Upper lobe of left lung (tissue), 6 donors: Measurements from ENCODE around the gene MYO15A. TPM values are rescaled to one million over a fixed set of nuclear protein-coding genes. Genes with fewer than 3 reads are reported as not detected.
A peak's percentile ranks its signal among the peaks of the same experiment; 100 is the strongest.

ENCODE experiments used
- ATAC-seq, 2 donors: fragments of 200-7000 bp; cut with Tn5 transposase; one replicate each; pipeline ENCODE4 v1.9.1; 2022; ENCODE audit warnings: mild to moderate bottlenecking in 2 of 2, moderate library complexity in 2 of 2; ENCODE audit not compliant: low FRiP score in 2 of 2
- DNase-seq, 2 donors: peaks; one replicate each; pipeline ENCODE4 v3.0.0-alpha.2; 2019 to 2020
- H3K27ac ChIP-seq, 4 donors: fragments of 200-600 bp; sonication (generic); one replicate each; pipeline ENCODE4 v1.5.1; 2016 to 2019
- H3K27me3 ChIP-seq, 4 donors: fragments of 200-600 bp; sonication (generic); one replicate each; pipeline ENCODE4 v1.5.1; 2017 to 2019
- H3K36me3 ChIP-seq, 4 donors: fragments of 200-600 bp; sonication (generic); one replicate each; pipeline ENCODE4 v1.5.1; 2016 to 2019
- H3K4me1 ChIP-seq, 4 donors: fragments of 200-600 bp; sonication (generic); one replicate each; pipeline ENCODE4 v1.5.1; 2018 to 2019
- H3K4me3 ChIP-seq, 4 donors: fragments of 200-600 bp; sonication (generic); one replicate each; pipeline ENCODE4 v1.5.1; 2017 to 2019; ENCODE audit warnings: mild to moderate bottlenecking in 2 of 4, moderate library complexity in 1 of 4
- H3K9me3 ChIP-seq, 4 donors: fragments of 200-600 bp; sonication (generic); one replicate each; pipeline ENCODE4 v1.5.1; 2018 to 2019
- CTCF ChIP-seq, 6 experiments: fragments of 450-650 bp in 4 of 6; fragments of 200-600 bp in 2 of 6; sonication (generic) in 2 of 6; IDR thresholded peaks; one replicate each; pipeline ENCODE4 v1.5.1; 2016 to 2019; ENCODE audit warnings: antibody characterized with exemption in 6 of 6
- EP300 ChIP-seq, 4 donors: sonication (generic); formaldehyde crosslinking; IDR thresholded peaks; one replicate each; pipeline ENCODE4 v1.5.1; 2017; ENCODE audit warnings: antibody characterized with exemption in 4 of 4, control low read depth in 2 of 4
- POLR2A ChIP-seq, 4 donors: fragments of 450-650 bp; IDR thresholded peaks; one replicate each; pipeline ENCODE4 v1.5.1; 2016 to 2017; ENCODE audit warnings: antibody characterized with exemption in 4 of 4, mild to moderate bottlenecking in 2 of 4
- POLR2AphosphoS5 ChIP-seq, 2 donors: sonication (generic); formaldehyde crosslinking; IDR thresholded peaks; one replicate each; pipeline ENCODE4 v1.5.1; 2017; ENCODE audit warnings: antibody characterized with exemption in 2 of 2
- WGBS, 2 donors: methylation state at CpG; one replicate each; pipeline ENCODE4 v1.1.5; 2017 to 2018; 5-methylcytosine and 5-hydroxymethylcytosine counted together
- total RNA-seq, 6 donors: library from RNA; depleted of rRNA in 4 of 6; stranded (reverse); fragments of >200 nt in 4 of 6; gene quantifications; one replicate each; pipeline versions ENCODE4 v1.1.0 to v1.2.1, GENCODE V29; 2016 to 2021
- donor health status: DM: no; HTN: no; CAD: no; lungs with moderate emphysema.
- donor health status: DM: no; HTN: yes; CAD: no; lungs with severe emphysema.

MYO15A gene
- total RNA-seq, 6 donors from 2014 or later = 2.0 to 9.4 (median 3.9) TPM

GRCh38 chr17:18191967-18192366 is 83.4 kb downstream of the MYO15A start:
- no peak for TF ChIP-seq EP300 (IDR thresholded peaks at IDR 0.05)
- no peak for TF ChIP-seq CTCF (IDR thresholded peaks at IDR 0.05)
- TF ChIP-seq POLR2A (IDR thresholded peaks at IDR 0.05) = no peak
- no peak for TF ChIP-seq POLR2AphosphoS5 (IDR thresholded peaks at IDR 0.05)
- Histone ChIP-seq H3K36me3 (peaks cover 12 to 55% (median 30%) of the 10 kb centered on the region in 4 donors), H3K27me3 (no peaks in the 10 kb centered on the region), H3K4me1 (peaks cover 52 to 61% (median 55%) of the 10 kb centered on the region in 4 donors), H3K27ac (peak overlapping the region in 3 of 4 donors; percentile 3 to 56 (median 51)), H3K4me3 (no peak overlapping the region), H3K9me3 (no peaks in the 10 kb centered on the region)
- ATAC-seq (peak in 1 of 2 donors; percentile 23), DNase-seq (no peak)
- WGBS, 2 donors = 84 to 93% methylated on average over 2 of the region's 2 CpGs

GRCh38 chr17:18194394-18194793 is 85.8 kb downstream of the MYO15A start:
- TF ChIP-seq CTCF (IDR thresholded peaks at IDR 0.05) (no peak), POLR2A (IDR thresholded peaks at IDR 0.05) (no peak), EP300 (IDR thresholded peaks at IDR 0.05) (no peak), POLR2AphosphoS5 (IDR thresholded peaks at IDR 0.05) (no peak)
- H3K27me3 ChIP-seq = no peaks in the 10 kb centered on the region
- DNase-seq (no peak), ATAC-seq (no peak)
- 92 to 97% methylated on average over 4 of the region's 4 CpGs for WGBS, 2 donors
- H3K27ac ChIP-seq = no peak overlapping the region
- peaks cover 12 to 62% (median 47%) of the 10 kb centered on the region in 4 donors for H3K36me3 ChIP-seq
- peaks cover 41 to 53% (median 49%) of the 10 kb centered on the region in 4 donors for H3K4me1 ChIP-seq
- no peaks in the 10 kb centered on the region for H3K9me3 ChIP-seq
- H3K4me3 ChIP-seq = no peak overlapping the region

GRCh38 chr17:18194804-18195203 is 86.2 kb downstream of the MYO15A start:
- ATAC-seq (no peak), DNase-seq (no peak)
- Histone ChIP-seq H3K27me3 (no peaks in the 10 kb centered on the region), H3K27ac (no peak overlapping the region), H3K9me3 (no peaks in the 10 kb centered on the region), H3K4me1 (peaks cover 41 to 51% (median 45%) of the 10 kb centered on the region in 4 donors), H3K4me3 (no peak overlapping the region), H3K36me3 (peaks cover 12 to 62% (median 47%) of the 10 kb centered on the region in 4 donors)
- TF ChIP-seq POLR2A (IDR thresholded peaks at IDR 0.05) (no peak), EP300 (IDR thresholded peaks at IDR 0.05) (no peak), POLR2AphosphoS5 (IDR thresholded peaks at IDR 0.05) (no peak), CTCF (IDR thresholded peaks at IDR 0.05) (no peak)
- WGBS, 2 donors = 78 to 83% methylated on average over 4 of the region's 4 CpGs

GRCh38 chr17:18195246-18195645 is 86.7 kb downstream of the MYO15A start:
- Histone ChIP-seq H3K36me3 (peaks cover 12 to 62% (median 46%) of the 10 kb centered on the region in 4 donors), H3K4me1 (peaks cover 40 to 49% (median 45%) of the 10 kb centered on the region in 4 donors), H3K27me3 (no peaks in the 10 kb centered on the region), H3K9me3 (no peaks in the 10 kb centered on the region), H3K27ac (no peak overlapping the region), H3K4me3 (no peak overlapping the region)
- TF ChIP-seq CTCF (IDR thresholded peaks at IDR 0.05) (no peak), EP300 (IDR thresholded peaks at IDR 0.05) (no peak), POLR2AphosphoS5 (IDR thresholded peaks at IDR 0.05) (no peak), POLR2A (IDR thresholded peaks at IDR 0.05) (no peak)
- WGBS, 2 donors = 88 to 94% methylated on average over 5 of the region's 5 CpGs
- ATAC-seq (no peak), DNase-seq (no peak)

- ATAC-seq = no peak
- 87 to 98% methylated on average over 3 of the region's 3 CpGs for WGBS, 2 donors
- TF ChIP-seq EP300 (IDR thresholded peaks at IDR 0.05) (no peak), POLR2A (IDR thresholded peaks at IDR 0.05) (no peak), CTCF (IDR thresholded peaks at IDR 0.05) (no peak), POLR2AphosphoS5 (IDR thresholded peaks at IDR 0.05) (no peak)
- Histone ChIP-seq H3K36me3 (peaks cover 12 to 75% (median 51%) of the 10 kb centered on the region in 4 donors), H3K4me3 (no peak overlapping the region), H3K27me3 (no peaks in the 10 kb centered on the region), H3K4me1 (peaks cover 22 to 33% (median 24%) of the 10 kb centered on the region in 4 donors), H3K27ac (no peak overlapping the region), H3K9me3 (no peaks in the 10 kb centered on the region)
- DNase-seq = no peak
Observed at GRCh38 chr17:18197535-18198194, 89.1 kb downstream of the MYO15A start.
